PC-3 (cell line): Measurements from ENCODE around the gene ST3GAL3. TPM values are rescaled to one million over a fixed set of nuclear protein-coding genes. Genes with fewer than 3 reads are reported as not detected.

Experiments used
- ATAC-seq: fragments of 200-7000 bp; cut with Tn5 transposase; 2 replicates; pipeline ENCODE4 v1.9.1; 2020; ENCODE audit warnings: mild to moderate bottlenecking, moderate library complexity
- BruUV-seq: library from RNA; stranded (reverse); fragments of 400-500 nt; replicated peaks from 2 replicates; lab custom pipeline; 2021; lab: Mats Ljungman, UMichigan
- CTCF ChIA-PET: fragments of 300-600 bp; sonication (Branson Sonifier 250); formaldehyde crosslinking; loops from one replicate; lab custom pipeline; 2022; ENCODE audit warnings: antibody characterized with exemption; lab: Charles Lee
- POLR2A ChIA-PET: fragments of 300-600 bp; sonication (Branson Sonifier 250); formaldehyde crosslinking; loops from one replicate; lab custom pipeline; 2022; ENCODE audit warnings: antibody characterized with exemption; ENCODE audit not compliant: unreplicated experiment; lab: Charles Lee
- DNase-seq: peaks from one replicate; pipeline ENCODE4 v3.0.0-alpha.2; 2015
- H2AFZ ChIP-seq: fragments of 300-600 bp; sonication (generic); 2 replicates; pipeline ENCODE4 v1.6.0; 2016; ENCODE audit warnings: antibody characterized with exemption, low read length
- H3F3A ChIP-seq: fragments of 300-600 bp; sonication (generic); one replicate; pipeline ENCODE4 v1.6.0; 2017; ENCODE audit warnings: antibody characterized with exemption, low read length, control low read depth, mild to moderate bottlenecking; ENCODE audit not compliant: unreplicated experiment
- H3K27ac ChIP-seq: fragments of 300-600 bp; sonication (generic); 2 replicates; pipeline ENCODE4 v1.5.1; 2016; ENCODE audit warnings: mild to moderate bottlenecking, low read length
- H3K27me3 ChIP-seq: fragments of 300-600 bp; sonication (generic); 2 replicates; pipeline ENCODE4 v1.6.1; 2016; ENCODE audit warnings: low read length, mixed read lengths
- H3K36me3 ChIP-seq: fragments of 300-600 bp; sonication (generic); 2 replicates; pipeline ENCODE4 v1.6.1; 2016; ENCODE audit warnings: low read depth, mixed run types, low read length, mixed read lengths
- H3K4me1 ChIP-seq: fragments of 300-600 bp; sonication (generic); 2 replicates; pipeline ENCODE4 v1.5.1; 2016; ENCODE audit warnings: low read length; ENCODE audit not compliant: insufficient read depth
- H3K4me2 ChIP-seq: fragments of 300-600 bp; sonication (generic); 2 replicates; pipeline ENCODE4 v1.6.0; 2016; ENCODE audit warnings: low read length
- H3K4me3 ChIP-seq: fragments of 300-600 bp; sonication (generic); 2 replicates; pipeline ENCODE4 v1.5.1; 2016; ENCODE audit warnings: mild to moderate bottlenecking, low read length, mixed read lengths
- H3K79me2 ChIP-seq: fragments of 300-600 bp; sonication (generic); 2 replicates; pipeline ENCODE4 v1.6.1; 2017; ENCODE audit warnings: low read length, mixed read lengths
- H3K9ac ChIP-seq: fragments of 300-600 bp; sonication (generic); 2 replicates; pipeline ENCODE4 v1.6.0; 2016; ENCODE audit warnings: mild to moderate bottlenecking, low read length
- H3K9me2 ChIP-seq: fragments of 300-600 bp; sonication (generic); replicated peaks from 2 replicates; pipeline ENCODE4 v1.6.1; 2016; ENCODE audit warnings: mixed run types, low read length, mixed read lengths
- H3K9me3 ChIP-seq: fragments of 300-600 bp; sonication (generic); 2 replicates; pipeline ENCODE4 v1.6.1; 2016; ENCODE audit warnings: low read length, mixed read lengths
- H4K20me1 ChIP-seq: fragments of 300-600 bp; sonication (generic); 2 replicates; pipeline ENCODE4 v1.6.1; 2016; ENCODE audit warnings: low read length, mixed read lengths
- EZH2 ChIP-seq: fragments of 300-600 bp; sonication (generic); IDR thresholded peaks from one replicate; pipeline ENCODE4 v1.6.1; 2017; ENCODE audit warnings: antibody characterized with exemption, mild to moderate bottlenecking, low read length; ENCODE audit not compliant: unreplicated experiment
- EZH2phosphoT487 ChIP-seq: fragments of 300-600 bp; sonication (generic); IDR thresholded peaks from 2 replicates; pipeline ENCODE4 v1.6.1; 2018; ENCODE audit warnings: mild to moderate bottlenecking, antibody characterized with exemption, low read length, borderline replicate concordance
- intact Hi-C: fragments of 100-400 bp; cut with micrococcal nuclease; formaldehyde crosslinking; loops from 2 replicates; pipeline ENCODE4 v1.9.0; 2023
- total RNA-seq: library from RNA; depleted of rRNA; stranded (reverse); fragments of >200 nt; gene quantifications from 2 replicates; pipeline ENCODE4 v1.2.3, GENCODE V29; 2014
- TF ChIP-seq, protein P1 (sequence below): fragments of 300-600 bp; sonication (generic); conservative IDR thresholded peaks from 2 replicates; pipeline ENCODE4 v1.5.1; 2017; ENCODE audit warnings: antibody characterized with exemption, low read depth, mild to moderate bottlenecking, low read length

Gene ST3GAL3
- total RNA-seq, 1 experiment from 2014 or later, result 9.0 TPM

DNA sequence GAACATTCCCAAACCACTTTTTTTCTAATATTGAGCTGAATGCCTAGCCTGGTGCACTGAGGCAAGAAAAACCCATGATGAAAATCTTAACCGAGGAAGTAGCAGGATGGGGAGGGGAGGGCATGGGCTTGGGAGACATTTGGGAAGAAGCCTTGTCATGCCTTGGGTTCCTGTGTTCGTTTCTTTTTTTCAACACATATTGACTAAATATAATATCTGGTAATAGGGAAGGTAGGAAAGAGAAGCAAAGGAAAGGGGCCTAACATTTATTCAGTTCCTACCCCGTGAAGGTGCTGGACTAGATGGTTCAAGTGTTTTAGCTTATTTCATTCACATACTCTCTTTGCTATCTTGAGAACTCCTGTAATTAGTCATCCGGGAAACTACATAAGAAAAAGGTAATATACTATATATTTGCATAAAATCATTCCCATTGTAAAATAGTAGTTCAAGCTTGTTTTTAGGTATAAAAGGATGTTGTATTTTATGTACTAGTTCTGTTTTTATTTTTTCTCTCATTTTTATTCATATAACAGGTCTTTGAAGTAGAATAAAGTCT, 62.1 kb downstream of the ST3GAL3 start:
- TF ChIP-seq, protein P1, sequence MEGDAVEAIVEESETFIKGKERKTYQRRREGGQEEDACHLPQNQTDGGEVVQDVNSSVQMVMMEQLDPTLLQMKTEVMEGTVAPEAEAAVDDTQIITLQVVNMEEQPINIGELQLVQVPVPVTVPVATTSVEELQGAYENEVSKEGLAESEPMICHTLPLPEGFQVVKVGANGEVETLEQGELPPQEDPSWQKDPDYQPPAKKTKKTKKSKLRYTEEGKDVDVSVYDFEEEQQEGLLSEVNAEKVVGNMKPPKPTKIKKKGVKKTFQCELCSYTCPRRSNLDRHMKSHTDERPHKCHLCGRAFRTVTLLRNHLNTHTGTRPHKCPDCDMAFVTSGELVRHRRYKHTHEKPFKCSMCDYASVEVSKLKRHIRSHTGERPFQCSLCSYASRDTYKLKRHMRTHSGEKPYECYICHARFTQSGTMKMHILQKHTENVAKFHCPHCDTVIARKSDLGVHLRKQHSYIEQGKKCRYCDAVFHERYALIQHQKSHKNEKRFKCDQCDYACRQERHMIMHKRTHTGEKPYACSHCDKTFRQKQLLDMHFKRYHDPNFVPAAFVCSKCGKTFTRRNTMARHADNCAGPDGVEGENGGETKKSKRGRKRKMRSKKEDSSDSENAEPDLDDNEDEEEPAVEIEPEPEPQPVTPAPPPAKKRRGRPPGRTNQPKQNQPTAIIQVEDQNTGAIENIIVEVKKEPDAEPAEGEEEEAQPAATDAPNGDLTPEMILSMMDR, result no peak
- TF ChIP-seq EZH2 (no peak), EZH2phosphoT487 (no peak)
- Histone ChIP-seq H3K4me3 (no peak overlapping the region), H3F3A (no peaks in the 10 kb centered on the region), H3K4me2 (no peak overlapping the region), H3K4me1 (peaks cover 3% of the 10 kb centered on the region), H3K27ac (no peak overlapping the region), H3K9me3 (no peaks in the 10 kb centered on the region), H4K20me1 (no peaks in the 10 kb centered on the region), H3K9ac (no peak overlapping the region), H3K36me3 (no peaks in the 10 kb centered on the region), H2AFZ (no peak overlapping the region), H3K9me2 (no peaks in the 10 kb centered on the region), H3K27me3 (no peaks in the 10 kb centered on the region), H3K79me2 (no peaks in the 10 kb centered on the region)
- ATAC-seq (no peak), DNase-seq (no peak)
- BruUV-seq, result no TSS peak
- ChIA-PET CTCF (no interaction called here), POLR2A (no interaction called here)
- intact Hi-C loops, result no loop called here

DNA sequence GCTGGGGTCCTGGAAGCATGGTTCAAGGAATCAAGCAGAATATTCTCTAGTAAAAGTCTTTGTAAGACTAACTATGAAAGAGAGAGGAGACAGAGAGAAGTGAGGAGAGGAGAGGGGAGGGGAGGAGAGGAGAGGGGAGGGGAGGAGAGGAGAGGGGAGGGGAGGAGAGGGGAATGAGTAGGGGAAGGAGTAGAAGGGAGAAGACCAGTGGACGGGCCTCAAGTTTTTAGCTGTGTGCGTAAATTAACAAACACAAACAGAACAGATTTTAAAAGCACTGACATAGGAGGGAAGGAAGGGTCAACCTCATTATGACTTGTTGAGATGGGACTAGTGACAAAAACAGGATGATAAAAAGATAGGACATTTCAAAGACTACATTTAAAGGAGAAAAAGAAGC, 62.8 kb downstream of the ST3GAL3 start:
- no peak overlapping the region for H3K4me3 ChIP-seq
- no peak for ATAC-seq
- H3F3A ChIP-seq, result no peaks in the 10 kb centered on the region
- no TSS peak for BruUV-seq
- no peaks in the 10 kb centered on the region for H3K27me3 ChIP-seq
- H3K4me2 ChIP-seq, result no peak overlapping the region
- no peak overlapping the region for H3K27ac ChIP-seq
- no peak for DNase-seq
- peaks cover 8% of the 10 kb centered on the region for H3K4me1 ChIP-seq
- no peaks in the 10 kb centered on the region for H3K9me3 ChIP-seq
- no peaks in the 10 kb centered on the region for H3K79me2 ChIP-seq
- intact Hi-C loops, result no loop called here
- H4K20me1 ChIP-seq, result no peaks in the 10 kb centered on the region
- ChIA-PET CTCF (no interaction called here), POLR2A (interaction anchor here (0.6 kb wide), 1 partner anchor 952 kb away, joined by 3 read pairs; no protein-coding TSS in a partner anchor)
- no peak overlapping the region for H2AFZ ChIP-seq
- H3K9ac ChIP-seq, result no peak overlapping the region
- H3K36me3 ChIP-seq, result no peaks in the 10 kb centered on the region
- TF ChIP-seq EZH2phosphoT487, result no peak
- TF ChIP-seq, protein P1, result no peak
- no peak for TF ChIP-seq EZH2
- H3K9me2 ChIP-seq, result no peaks in the 10 kb centered on the region

DNA sequence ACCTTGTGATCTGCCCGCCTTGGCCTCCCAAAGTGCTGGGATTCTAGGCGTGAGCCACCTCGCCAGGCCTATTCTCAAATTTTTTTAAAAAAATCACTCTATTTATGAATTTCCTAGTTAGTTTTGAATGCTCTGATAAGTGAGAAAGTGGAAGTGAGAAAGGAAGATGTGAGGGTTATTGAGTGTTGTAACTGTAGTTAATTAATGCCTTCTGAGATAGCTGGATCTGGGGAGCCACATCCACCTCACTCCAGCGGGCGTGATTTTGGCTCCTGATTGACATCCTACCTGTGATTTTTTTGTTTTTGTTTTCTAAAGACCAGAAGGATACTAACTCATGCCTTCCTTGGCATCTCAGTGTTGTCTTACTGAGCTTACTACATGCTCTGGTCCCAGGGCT, 65.6 kb downstream of the ST3GAL3 start:
- TF ChIP-seq EZH2phosphoT487, result no peak
- TF ChIP-seq, protein P1, result no peak
- TF ChIP-seq EZH2, result no peak
- Histone ChIP-seq H3K27me3 (no peaks in the 10 kb centered on the region), H3K9ac (no peak overlapping the region), H3K9me3 (no peaks in the 10 kb centered on the region), H3K79me2 (no peaks in the 10 kb centered on the region), H3F3A (no peaks in the 10 kb centered on the region), H3K9me2 (no peaks in the 10 kb centered on the region), H2AFZ (no peak overlapping the region), H3K4me2 (no peak overlapping the region), H4K20me1 (no peaks in the 10 kb centered on the region), H3K36me3 (no peaks in the 10 kb centered on the region), H3K4me1 (peaks cover 21% of the 10 kb centered on the region), H3K4me3 (no peak overlapping the region), H3K27ac (no peak overlapping the region)
- no peak for DNase-seq
- ChIA-PET POLR2A (interaction anchor here (0.5 kb wide), 1 partner anchor 14 kb away, joined by 3 read pairs; no protein-coding TSS in a partner anchor), CTCF (no interaction called here)
- BruUV-seq, result no TSS peak
- ATAC-seq, result no peak
- intact Hi-C loops, result no loop called here
